Stimulated activated CD4-positive, alpha-beta T cell treated with anti-CD3 and anti-CD28 coated beads, Interleukin-12 subunit alpha, Interleukin-12 subunit beta, amount 100 ng/mL, for 24 hours (primary cell): ENCODE results near the gene TPSD1.
"Not testable (repeated sequence)": the region's sequence is repeated elsewhere in the genome, so short reads cannot be mapped to it uniquely, and the experiment has no call there.

Experiments used
- DNase-seq, 2 experiments: peaks; one replicate each; pipeline ENCODE4 v3.0.0-alpha.2; 2020; ENCODE audit warnings: low read depth in 2 of 2

The TPSD1 gene

GRCh38 chr16:1255276-1256122 is at the start of gene TPSD1:
TSS of gene TPSD1 (plus strand) at chr16:1256069. CDS start at chr16:1256281, 212 bp downstream.
- DNase-seq: not testable (repeated sequence)

GRCh38 chr16:1206326-1206725 is 49.5 kb upstream of the TPSD1 start:
- DNase-seq: no peak

GRCh38 chr16:1206786-1207185 is 49.1 kb upstream of the TPSD1 start:
- DNase-seq: no peak

GRCh38 chr16:1208239-1208830 is 47.5 kb upstream of the TPSD1 start:
- DNase-seq: no peak

GRCh38 chr16:1209081-1209480 is 46.8 kb upstream of the TPSD1 start:
- DNase-seq: no peak

GRCh38 chr16:1210461-1210860 is 45.4 kb upstream of the TPSD1 start:
- DNase-seq: no peak

- DNase-seq: no peak
These were observed 44.2 kb upstream of the TPSD1 start for GRCh38 chr16:1211451-1212268.

- no peak for DNase-seq
These were observed 43.2 kb upstream of the TPSD1 start for GRCh38 chr16:1212616-1213194.

- no peak for DNase-seq
These were observed 42.6 kb upstream of the TPSD1 start for GRCh38 chr16:1213231-1213630.

GRCh38 chr16:1213796-1214372 is 42.0 kb upstream of the TPSD1 start:
- no peak for DNase-seq

- no peak for DNase-seq
These were observed 41.1 kb upstream of the TPSD1 start for GRCh38 chr16:1214719-1215118.

GRCh38 chr16:1215574-1216295 is 40.1 kb upstream of the TPSD1 start:
- no peak for DNase-seq

GRCh38 chr16:1216296-1216619 is 39.6 kb upstream of the TPSD1 start:
- DNase-seq: no peak

- no peak for DNase-seq
These were observed 39.0 kb upstream of the TPSD1 start for GRCh38 chr16:1216681-1217400.

- no peak for DNase-seq
These were observed 38.3 kb upstream of the TPSD1 start for GRCh38 chr16:1217526-1217925.

- no peak for DNase-seq
These were observed 37.6 kb upstream of the TPSD1 start for GRCh38 chr16:1218061-1218929.

- no peak for DNase-seq
These were observed 36.8 kb upstream of the TPSD1 start for GRCh38 chr16:1218930-1219611.

- DNase-seq: no peak
These were observed 35.7 kb upstream of the TPSD1 start for GRCh38 chr16:1220098-1220728.
